ENCODE results near the gene VAV2.

DNA sequence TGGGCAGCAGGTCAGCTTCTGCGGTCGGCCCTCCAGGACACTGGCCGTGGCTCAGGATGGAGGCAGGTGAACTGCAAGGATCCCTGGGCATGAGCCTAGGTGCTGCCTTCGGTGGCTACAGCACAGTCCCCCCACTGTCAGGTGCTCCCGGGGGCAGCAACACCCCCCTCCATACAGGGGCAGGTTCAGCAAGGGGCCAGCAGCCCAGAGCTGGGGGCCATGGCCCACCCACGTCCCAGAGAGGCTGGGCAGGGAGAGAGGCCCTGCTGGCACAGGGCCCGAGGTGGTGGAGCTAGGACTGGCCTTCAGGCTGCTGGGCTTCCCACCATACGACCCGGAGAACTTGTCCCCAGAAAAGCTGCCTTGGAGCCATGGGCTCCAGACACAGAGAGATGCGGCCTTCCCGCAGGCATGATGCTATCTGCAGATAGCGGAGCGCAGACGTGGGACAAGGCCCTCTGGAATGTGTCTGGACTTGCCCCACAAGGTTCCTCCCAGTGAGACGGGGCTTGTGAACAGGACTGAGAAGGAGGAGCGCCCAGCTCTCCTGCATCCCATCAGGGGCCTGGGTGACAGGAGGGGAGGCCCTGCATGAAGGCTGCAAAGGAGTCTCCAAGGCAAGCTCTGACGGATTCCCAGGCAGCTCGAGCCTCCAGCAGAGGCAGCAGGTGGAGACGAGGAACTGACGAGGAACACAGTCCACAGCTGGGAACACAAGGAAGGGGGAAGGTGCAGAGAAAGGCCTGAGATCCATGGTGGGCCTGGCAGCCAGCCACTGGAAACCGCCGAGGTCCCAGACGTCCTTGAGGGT lies 111.1 kb downstream of the VAV2 start:
- TF ChIP-seq, protein P1, sequence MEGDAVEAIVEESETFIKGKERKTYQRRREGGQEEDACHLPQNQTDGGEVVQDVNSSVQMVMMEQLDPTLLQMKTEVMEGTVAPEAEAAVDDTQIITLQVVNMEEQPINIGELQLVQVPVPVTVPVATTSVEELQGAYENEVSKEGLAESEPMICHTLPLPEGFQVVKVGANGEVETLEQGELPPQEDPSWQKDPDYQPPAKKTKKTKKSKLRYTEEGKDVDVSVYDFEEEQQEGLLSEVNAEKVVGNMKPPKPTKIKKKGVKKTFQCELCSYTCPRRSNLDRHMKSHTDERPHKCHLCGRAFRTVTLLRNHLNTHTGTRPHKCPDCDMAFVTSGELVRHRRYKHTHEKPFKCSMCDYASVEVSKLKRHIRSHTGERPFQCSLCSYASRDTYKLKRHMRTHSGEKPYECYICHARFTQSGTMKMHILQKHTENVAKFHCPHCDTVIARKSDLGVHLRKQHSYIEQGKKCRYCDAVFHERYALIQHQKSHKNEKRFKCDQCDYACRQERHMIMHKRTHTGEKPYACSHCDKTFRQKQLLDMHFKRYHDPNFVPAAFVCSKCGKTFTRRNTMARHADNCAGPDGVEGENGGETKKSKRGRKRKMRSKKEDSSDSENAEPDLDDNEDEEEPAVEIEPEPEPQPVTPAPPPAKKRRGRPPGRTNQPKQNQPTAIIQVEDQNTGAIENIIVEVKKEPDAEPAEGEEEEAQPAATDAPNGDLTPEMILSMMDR (conservative IDR thresholded peaks at IDR 0.05; ENCODE audit: low read depth, low read length), result no peak
- TF ChIP-seq RAD21 (IDR thresholded peaks at IDR 0.05; ENCODE audit: low read length) (no peak), CEBPB (IDR thresholded peaks at IDR 0.05; ENCODE audit: low read depth, low read length) (no peak), POLR2A (IDR thresholded peaks at IDR 0.05; ENCODE audit: low read depth, low read length) (no peak), RFX5 (IDR thresholded peaks at IDR 0.05; ENCODE audit: low read depth, low read length) (no peak), RCOR1 (IDR thresholded peaks at IDR 0.05; ENCODE audit: insufficient replicate concordance, low read length) (no peak), BHLHE40 (IDR thresholded peaks at IDR 0.05; ENCODE audit: low read depth, low read length) (no peak), FOS (IDR thresholded peaks at IDR 0.05; ENCODE audit: low read depth, low read length) (no peak), MAFK (IDR thresholded peaks at IDR 0.05; ENCODE audit: low read depth, low read length) (no peak), CHD1 (IDR thresholded peaks at IDR 0.05; ENCODE audit: low read depth, low read length) (no peak)
- TF ChIP-seq, protein P2, sequence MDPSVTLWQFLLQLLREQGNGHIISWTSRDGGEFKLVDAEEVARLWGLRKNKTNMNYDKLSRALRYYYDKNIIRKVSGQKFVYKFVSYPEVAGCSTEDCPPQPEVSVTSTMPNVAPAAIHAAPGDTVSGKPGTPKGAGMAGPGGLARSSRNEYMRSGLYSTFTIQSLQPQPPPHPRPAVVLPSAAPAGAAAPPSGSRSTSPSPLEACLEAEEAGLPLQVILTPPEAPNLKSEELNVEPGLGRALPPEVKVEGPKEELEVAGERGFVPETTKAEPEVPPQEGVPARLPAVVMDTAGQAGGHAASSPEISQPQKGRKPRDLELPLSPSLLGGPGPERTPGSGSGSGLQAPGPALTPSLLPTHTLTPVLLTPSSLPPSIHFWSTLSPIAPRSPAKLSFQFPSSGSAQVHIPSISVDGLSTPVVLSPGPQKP (IDR thresholded peaks at IDR 0.05; ENCODE audit: borderline replicate concordance, low read depth, low read length), result no peak
